ENCODE results near the gene MYO18B. TPM values are rescaled to one million over a fixed set of nuclear protein-coding genes. Genes with fewer than 3 reads are reported as not detected.

The MYO18B gene
- total RNA-seq, 1 donor from 2014 or later: not detected

- no peak for DNase-seq (ENCODE audit: low read depth)
These were observed 27.9 kb upstream of the MYO18B start for GRCh38 chr22:25714070-25714469.

- no peak for DNase-seq (ENCODE audit: low read depth)
These were observed 27.2 kb upstream of the MYO18B start for GRCh38 chr22:25714739-25715138.

GRCh38 chr22:25716637-25717036 is 25.4 kb upstream of the MYO18B start:
- DNase-seq (ENCODE audit: low read depth): no peak

GRCh38 chr22:25718135-25718840 is 23.7 kb upstream of the MYO18B start:
- no peak for DNase-seq (ENCODE audit: low read depth)

- no peak for DNase-seq (ENCODE audit: low read depth)
These were observed 19.8 kb upstream of the MYO18B start for GRCh38 chr22:25722223-25722622.

- no peak for DNase-seq (ENCODE audit: low read depth)
These were observed 19.4 kb upstream of the MYO18B start for GRCh38 chr22:25722626-25723025.

- DNase-seq (ENCODE audit: low read depth): no peak
These were observed 15.7 kb upstream of the MYO18B start for GRCh38 chr22:25726241-25726640.

GRCh38 chr22:25728071-25728470 is 13.9 kb upstream of the MYO18B start:
- DNase-seq (ENCODE audit: low read depth): no peak

- DNase-seq (ENCODE audit: low read depth): no peak
These were observed 12.7 kb upstream of the MYO18B start for GRCh38 chr22:25729016-25729995.

GRCh38 chr22:25735650-25736049 is 6.3 kb upstream of the MYO18B start:
- no peak for DNase-seq (ENCODE audit: low read depth)

GRCh38 chr22:25736378-25737011 is 5.5 kb upstream of the MYO18B start:
- DNase-seq (ENCODE audit: low read depth): no peak

GRCh38 chr22:25739659-25740344 is 2.2 kb upstream of the MYO18B start:
- DNase-seq (ENCODE audit: low read depth): no peak

GRCh38 chr22:25742918-25743708 is 1.1 kb downstream of the MYO18B start:
- no peak for DNase-seq (ENCODE audit: low read depth)

GRCh38 chr22:25744694-25745093 is 2.7 kb downstream of the MYO18B start:
- no peak for DNase-seq (ENCODE audit: low read depth)

GRCh38 chr22:25745341-25746011 is 3.5 kb downstream of the MYO18B start:
- DNase-seq (ENCODE audit: low read depth): no peak

GRCh38 chr22:25746012-25746373 is 4.0 kb downstream of the MYO18B start:
- DNase-seq (ENCODE audit: low read depth): peak; percentile 45

GRCh38 chr22:25747245-25747944 is 5.4 kb downstream of the MYO18B start:
- DNase-seq (ENCODE audit: low read depth): peak; percentile 91

- no peak for DNase-seq (ENCODE audit: low read depth)
These were observed 6.2 kb downstream of the MYO18B start for GRCh38 chr22:25748140-25748539.

- DNase-seq (ENCODE audit: low read depth): no peak
These were observed 6.7 kb downstream of the MYO18B start for GRCh38 chr22:25748704-25749103.

All from renal cortical epithelial cell (primary cell).